B cell (primary cell): ENCODE data around the gene PSORS1C1. TPM values are rescaled to one million over a fixed set of nuclear protein-coding genes. Genes with fewer than 3 reads are reported as not detected.
A peak's percentile ranks its signal among the peaks of the same experiment; 100 is the strongest.
"Not testable (repeated sequence)": the region's sequence is repeated elsewhere in the genome, so short reads cannot be mapped to it uniquely, and the experiment has no call there.

Experiments used
- ATAC-seq: fragments of 200-7000 bp; cut with Tn5 transposase; one replicate; pipeline ENCODE4 v1.10.0; 2021; ENCODE audit warnings: low read depth, mild to moderate bottlenecking, moderate number of reproducible peaks, moderate library complexity
- CTCF ChIA-PET: fragments of 350-600 bp; sonication (Branson Sonifier 250); formaldehyde crosslinking; loops from one replicate; lab custom pipeline; 2021; ENCODE audit warnings: antibody characterized with exemption, inconsistent platforms; lab: Charles Lee
- POLR2A ChIA-PET: fragments of 350-600 bp; sonication (Branson Sonifier 250); formaldehyde crosslinking; loops from one replicate; lab custom pipeline; 2021; ENCODE audit warnings: antibody characterized with exemption; lab: Charles Lee
- DNase-seq: peaks from one replicate; pipeline ENCODE4 v3.0.0; 2013
- H2AFZ ChIP-seq: 2 replicates; pipeline ENCODE4 v1.6.1; 2012; ENCODE audit warnings: mild to moderate bottlenecking, low read depth, low read length; ENCODE audit not compliant: insufficient read depth, poor library complexity, severe bottlenecking
- H3K27ac ChIP-seq, 2 donors: 1 replicate in 1 of 2; 2 replicates in 1 of 2; pipeline ENCODE4 v1.5.1; 2012 to 2013; ENCODE audit warnings: low read length in 2 of 2, mild to moderate bottlenecking in 2 of 2, moderate library complexity in 1 of 2
- H3K27me3 ChIP-seq, 4 experiments: fragments of 200-600 bp in 1 of 4; sonication (generic) in 1 of 4; replicated peaks in 1 of 4; 1 replicate in 2 of 4; 2 replicates in 2 of 4; pipeline versions ENCODE4 v1.6.1 to v1.7.0; 2013 to 2016; ENCODE audit warnings: low read length in 3 of 4, mild to moderate bottlenecking in 2 of 4, mixed read lengths in 1 of 4, moderate library complexity in 1 of 4; ENCODE audit not compliant: insufficient read depth in 4 of 4, control insufficient read depth in 3 of 4; ENCODE audit errors: control extremely low read depth in 1 of 4
- H3K36me3 ChIP-seq, 2 experiments: replicated peaks in 1 of 2; 1 replicate in 1 of 2; 2 replicates in 1 of 2; pipeline versions ENCODE4 v1.6.1 to v1.7.1; 2013; ENCODE audit warnings: low read length in 1 of 2; ENCODE audit not compliant: insufficient read depth in 2 of 2, control insufficient read depth in 1 of 2; ENCODE audit errors: control extremely low read depth in 1 of 2, extremely low read depth in 1 of 2
- H3K4me1 ChIP-seq, 2 donors: fragments of 200-600 bp in 1 of 2; sonication (generic) in 1 of 2; 1 replicate in 1 of 2; 2 replicates in 1 of 2; pipeline versions ENCODE4 v1.5.1 to v1.6.1; 2013 to 2017; ENCODE audit warnings: low read length in 2 of 2; ENCODE audit not compliant: control insufficient read depth in 2 of 2, insufficient read depth in 2 of 2
- H3K4me2 ChIP-seq: replicated peaks from 2 replicates; pipeline ENCODE3; 2012; ENCODE audit warnings: mild to moderate bottlenecking, low read depth, low read length; ENCODE audit not compliant: poor library complexity, severe bottlenecking
- H3K4me3 ChIP-seq, 5 experiments: fragments of 200-600 bp in 1 of 5; sonication (generic) in 1 of 5; 1 replicate in 3 of 5; 2 replicates in 2 of 5; pipeline versions ENCODE4 v1.5.1 to v1.7.0; 2011 to 2016; ENCODE audit warnings: low read length in 4 of 5, mild to moderate bottlenecking in 4 of 5, low read depth in 2 of 5, control low read depth in 1 of 5, moderate library complexity in 1 of 5; ENCODE audit not compliant: insufficient read depth in 1 of 5; ENCODE audit errors: control extremely low read depth in 1 of 5, extremely low read depth in 1 of 5
- H3K79me2 ChIP-seq: fragments of 200-600 bp; sonication (generic); one replicate; pipeline ENCODE4 v1.6.0; 2016; ENCODE audit warnings: low read length; ENCODE audit not compliant: control insufficient read depth, insufficient read depth
- H3K9ac ChIP-seq: fragments of 200-600 bp; sonication (generic); 2 replicates; pipeline ENCODE4 v1.6.1; 2017; ENCODE audit warnings: mild to moderate bottlenecking, low read length, moderate library complexity
- H3K9me3 ChIP-seq, 3 donors: one replicate each; pipeline versions ENCODE4 v1.6.1 to v1.7.1; 2013; ENCODE audit warnings: low read length in 2 of 3; ENCODE audit not compliant: control insufficient read depth in 2 of 3, insufficient read depth in 1 of 3; ENCODE audit errors: control extremely low read depth in 1 of 3
- H4K20me1 ChIP-seq: 2 replicates; pipeline ENCODE4 v1.6.0; 2012; ENCODE audit warnings: mild to moderate bottlenecking, low read length; ENCODE audit not compliant: insufficient read depth, control insufficient read depth, poor library complexity, severe bottlenecking
- H3K27ac Mint-ChIP-seq: one replicate; pipeline ENCODE4 v1.8.0; 2021; ENCODE audit warnings: mixed read lengths
- H3K27me3 Mint-ChIP-seq: one replicate; pipeline ENCODE4 v1.8.0; 2021; ENCODE audit warnings: mixed read lengths
- H3K4me1 Mint-ChIP-seq: one replicate; pipeline ENCODE4 v1.8.0; 2021; ENCODE audit warnings: mixed read lengths
- H3K4me3 Mint-ChIP-seq: one replicate; pipeline ENCODE4 v1.8.0; 2021; ENCODE audit warnings: mixed read lengths
- H3K9me3 Mint-ChIP-seq: one replicate; pipeline ENCODE4 v1.8.0; 2022; ENCODE audit warnings: mixed read lengths; ENCODE audit not compliant: insufficient read depth
- CTCF ChIP-seq: fragments of 200-600 bp; IDR thresholded peaks from one replicate; pipeline ENCODE4 v1.8.0; 2022; ENCODE audit warnings: antibody characterized with exemption, mild to moderate bottlenecking
- EZH2 ChIP-seq: IDR thresholded peaks from 2 replicates; pipeline ENCODE4 v1.6.1; 2012; ENCODE audit warnings: borderline replicate concordance, low read depth, mild to moderate bottlenecking, moderate library complexity, low read length; ENCODE audit not compliant: insufficient read depth, poor library complexity, severe bottlenecking
- WGBS: methylation state at CpG from one replicate; pipeline ENCODE4 v1.1.5; 2013; ENCODE audit warnings: missing lambda C conversion rate; ENCODE audit not compliant: insufficient coverage; 5-methylcytosine and 5-hydroxymethylcytosine counted together
- intact Hi-C: fragments of 100-400 bp; cut with micrococcal nuclease; formaldehyde crosslinking; loops from one replicate; pipeline ENCODE4 v1.10.0; 2022
- polyA plus RNA-seq: library from polyadenylated mRNA; depleted of rRNA; stranded (reverse); fragments of >200 nt; gene quantifications from 2 replicates; pipeline ENCODE4 v1.2.3, GENCODE V29; 2012
- small RNA-seq: library from RNA; depleted of rRNA; stranded (forward); fragments of <200 nt; gene quantifications from one replicate; pipeline ENCODE3, GENCODE V24; 2012; ENCODE audit warnings: low replicate concordance, low read depth; ENCODE audit not compliant: insufficient read length
- total RNA-seq, 2 donors: library from RNA; stranded (reverse); fragments of 120-200 nt in 1 of 2; gene quantifications; 1 replicate in 1 of 2; 2 replicates in 1 of 2; pipeline versions ENCODE4 v1.2.3 to v1.2.4, GENCODE V29; 2013 to 2022

PSORS1C1 gene
- total and polyA plus RNA-seq, 2 donors (not counting 1 experiment from before 2014, with no cell fraction given): not detected

- TF ChIP-seq EZH2: no peak
- no peak for TF ChIP-seq CTCF
- peaks cover 22% of the 10 kb centered on the region for H3K4me1 Mint-ChIP-seq
- no peak for DNase-seq
- ChIA-PET POLR2A (no interaction called here), CTCF (interaction anchor here (0.7 to 2.0 kb wide), 4 partner anchors 51 to 296 kb away, joined by 3 to 10 read pairs (median 4); partner anchors contain the start of gene PSORS1C2)
- Histone ChIP-seq H3K9ac (no peak overlapping the region), H3K79me2 (no peaks in the 10 kb centered on the region), H3K27ac (no peak overlapping the region), H2AFZ (no peak overlapping the region), H3K27me3 (no peaks in the 10 kb centered on the region), H4K20me1 (no peaks in the 10 kb centered on the region), H3K36me3 (no peaks in the 10 kb centered on the region), H3K4me3 (no peak overlapping the region), H3K4me1 (peaks cover 6 to 15% of the 10 kb centered on the region in 2 donors), H3K4me2 (no peak overlapping the region), H3K9me3 (no peaks in the 10 kb centered on the region)
- no peak overlapping the region for H3K4me3 Mint-ChIP-seq
- intact Hi-C loops: no loop called here
- WGBS: 95% methylated on average over 4 of the region's 5 CpGs
- no peaks in the 10 kb centered on the region for H3K9me3 Mint-ChIP-seq
- no peak for ATAC-seq
- H3K27ac Mint-ChIP-seq: peak overlapping the region; percentile 80
- no peaks in the 10 kb centered on the region for H3K27me3 Mint-ChIP-seq
Measured at GRCh38 chr6:31187780-31188194, 73.2 kb downstream of the PSORS1C1 start.

GRCh38 chr6:31189223-31189622 is 74.6 kb downstream of the PSORS1C1 start:
- H3K27me3 Mint-ChIP-seq, DNase-seq, H3K36me3 ChIP-seq, H2AFZ ChIP-seq, H3K9me3 ChIP-seq, H3K79me2 ChIP-seq, H3K9me3 Mint-ChIP-seq, H3K9ac ChIP-seq, H3K27ac ChIP-seq, H3K27me3 ChIP-seq, POLR2A ChIA-PET, H3K4me3 Mint-ChIP-seq, H3K4me3 ChIP-seq, H3K4me2 ChIP-seq, ATAC-seq, H3K27ac Mint-ChIP-seq, intact Hi-C loops, H4K20me1 ChIP-seq: not testable (repeated sequence)
- peaks cover 6 to 15% of the 10 kb centered on the region in 2 donors for H3K4me1 ChIP-seq
- CTCF ChIA-PET: interaction anchor here (2.0 kb wide), 1 partner anchor 178 kb away, joined by 4 read pairs; no protein-coding TSS in a partner anchor
- peaks cover 25% of the 10 kb centered on the region for H3K4me1 Mint-ChIP-seq
- no CpG with 5 or more reads among the region's 3 CpGs for WGBS

Small RNA genes lying within 50 kb of the gene (small RNA-seq; reads per million reads assigned to genes)
- not detected for gene POLR2LP1
- not detected for gene RNU6-1133P

Other genes starting within 250 kb of the PSORS1C1 start
- 61.7 and 66.0 TPM in 2 replicates for gene DDR1, start 230.3 kb upstream of the PSORS1C1 start, total RNA-seq
- gene DDR1, start 230.3 kb upstream of the PSORS1C1 start, polyA plus RNA-seq: 28.8 and 81.5 TPM in 2 replicates
- gene GTF2H4, start 206.6 kb upstream of the PSORS1C1 start, total RNA-seq: 38.4 and 44.7 TPM in 2 replicates
- 22.4 and 30.2 TPM in 2 replicates for gene GTF2H4, start 206.6 kb upstream of the PSORS1C1 start, polyA plus RNA-seq
- 41.0 and 41.6 TPM in 2 replicates for gene VARS2, start 200.6 kb upstream of the PSORS1C1 start, total RNA-seq
- 27.1 and 34.5 TPM in 2 replicates for gene VARS2, start 200.6 kb upstream of the PSORS1C1 start, polyA plus RNA-seq
- not detected in 2 replicates for gene SFTA2, start 182.6 kb upstream of the PSORS1C1 start, total RNA-seq
- not detected in 2 replicates for gene SFTA2, start 182.6 kb upstream of the PSORS1C1 start, polyA plus RNA-seq
- gene MUCL3, start 173.8 kb upstream of the PSORS1C1 start, total RNA-seq: not detected in 2 replicates
- not detected in 2 replicates for gene MUCL3, start 173.8 kb upstream of the PSORS1C1 start, polyA plus RNA-seq
- gene MUC21, start 131.1 kb upstream of the PSORS1C1 start, total RNA-seq: not detected in 2 replicates
- gene MUC21, start 131.1 kb upstream of the PSORS1C1 start, polyA plus RNA-seq: not detected in 2 replicates
- gene MUC22, start 104.3 kb upstream of the PSORS1C1 start, total RNA-seq: not detected in 2 replicates
- gene MUC22, start 104.3 kb upstream of the PSORS1C1 start, polyA plus RNA-seq: not detected in 2 replicates
- not detected in 2 replicates for gene C6orf15, start 2.2 kb upstream of the PSORS1C1 start, total RNA-seq
- not detected in 2 replicates for gene C6orf15, start 2.2 kb upstream of the PSORS1C1 start, polyA plus RNA-seq
- not detected in 2 replicates for gene CDSN, start 5.6 kb downstream of the PSORS1C1 start, total RNA-seq
- gene CDSN, start 5.6 kb downstream of the PSORS1C1 start, polyA plus RNA-seq: not detected in 2 replicates
- not detected in 2 replicates for gene PSORS1C2, start 24.3 kb downstream of the PSORS1C1 start, total RNA-seq
- not detected in 2 replicates for gene PSORS1C2, start 24.3 kb downstream of the PSORS1C1 start, polyA plus RNA-seq
- gene CCHCR1, start 43.0 kb downstream of the PSORS1C1 start, total RNA-seq: 34.7 and 36.2 TPM in 2 replicates
- 17.0 and 19.1 TPM in 2 replicates for gene CCHCR1, start 43.0 kb downstream of the PSORS1C1 start, polyA plus RNA-seq
- gene TCF19, start 43.8 kb downstream of the PSORS1C1 start, total RNA-seq: 9.8 and 10.4 TPM in 2 replicates
- 5.5 and 10.0 TPM in 2 replicates for gene TCF19, start 43.8 kb downstream of the PSORS1C1 start, polyA plus RNA-seq
- 0.76 and 0.83 TPM in 2 replicates for gene POU5F1, start 55.9 kb downstream of the PSORS1C1 start, total RNA-seq
- gene POU5F1, start 55.9 kb downstream of the PSORS1C1 start, polyA plus RNA-seq: 0.26 and 0.88 TPM in 2 replicates
- 972 and 998 TPM in 2 replicates for gene HLA-C, start 157.3 kb downstream of the PSORS1C1 start, total RNA-seq
- 1,983 and 2,212 TPM in 2 replicates for gene HLA-C, start 157.3 kb downstream of the PSORS1C1 start, polyA plus RNA-seq
- gene HLA-B, start 242.4 kb downstream of the PSORS1C1 start, total RNA-seq: 3,910 and 4,028 TPM in 2 replicates
- 4,233 and 7,345 TPM in 2 replicates for gene HLA-B, start 242.4 kb downstream of the PSORS1C1 start, polyA plus RNA-seq